HCT116 (cell line): Measurements from ENCODE around the gene TBC1D2. TPM values are rescaled to one million over a fixed set of nuclear protein-coding genes. Genes with fewer than 3 reads are reported as not detected.

Experiments
- ATAC-seq: fragments of 200-7000 bp; cut with Tn5 transposase; 2 replicates; pipeline ENCODE4 v1.9.1; 2020; ENCODE audit warnings: mild to moderate bottlenecking, moderate library complexity
- BruUV-seq: library from RNA; stranded (reverse); fragments of 400-500 nt; replicated peaks from 2 replicates; lab custom pipeline; 2021; lab: Mats Ljungman, UMichigan
- CTCF ChIA-PET: fragments of 300-600 bp; sonication (Branson Sonifier 250); formaldehyde crosslinking; loops from one replicate; lab custom pipeline; 2021; ENCODE audit warnings: antibody characterized with exemption; lab: Charles Lee
- POLR2A ChIA-PET: fragments of 300-600, 350-600 bp; sonication (Branson Sonifier 250); formaldehyde crosslinking; loops from one replicate; lab custom pipeline; 2021; ENCODE audit warnings: antibody characterized with exemption; lab: Charles Lee
- RAD21 ChIA-PET, 2 experiments: fragments of 300-600 bp; sonication (Branson Sonifier 250); formaldehyde crosslinking; loops; one replicate each; lab custom pipeline; 2023; ENCODE audit warnings: low total read pairs in 2 of 2; ENCODE audit not compliant: uncharacterized antibody in 2 of 2, unreplicated experiment in 2 of 2, low non-redundant PET in 1 of 2; lab: Charles Lee
- DNase-seq: peaks from one replicate; pipeline ENCODE4 v3.0.0-alpha.2; 2010; ENCODE audit warnings: low read depth, low spot score
- H2AFZ ChIP-seq: fragments of 200-600 bp; shearing (Covaris generic), sonication (generic); 2 replicates; pipeline ENCODE4 v1.6.1; 2017; ENCODE audit warnings: low read depth, mixed run types, mixed read lengths, antibody characterized with exemption, low read length; ENCODE audit not compliant: poor library complexity, severe bottlenecking
- H3K27ac ChIP-seq: 2 replicates; pipeline ENCODE4 v1.5.1; 2012; ENCODE audit warnings: low read depth, low read length
- H3K27me3 ChIP-seq: fragments of 200-600 bp; sonication (generic); 2 replicates; pipeline ENCODE4 v1.6.1; 2016; ENCODE audit warnings: mixed run types, low read length, mixed read lengths; ENCODE audit not compliant: insufficient read depth
- H3K36me3 ChIP-seq, 2 experiments: fragments of 200-500 bp in 1 of 2; fragments of 200-600 bp in 1 of 2; sonication (Bioruptor generic) in 1 of 2; sonication (generic) in 1 of 2; 2 replicates each; pipeline versions ENCODE4 v1.5.1 to v1.6.1; 2014 to 2016; ENCODE audit warnings: low read length in 2 of 2, inconsistent platforms in 1 of 2, mixed read lengths in 1 of 2, mixed run types in 1 of 2; ENCODE audit not compliant: insufficient read depth in 2 of 2, control insufficient read depth in 1 of 2
- H3K4me1 ChIP-seq, 2 experiments: fragments of 200-600 bp in 1 of 2; sonication (generic) in 1 of 2; 2 replicates each; pipeline versions ENCODE4 v1.5.1 to v1.6.1; 2012 to 2017; ENCODE audit warnings: low read length in 2 of 2, inconsistent platforms in 1 of 2, mild to moderate bottlenecking in 1 of 2, mixed read lengths in 1 of 2, mixed run types in 1 of 2, moderate library complexity in 1 of 2; ENCODE audit not compliant: insufficient read depth in 2 of 2, control insufficient read depth in 1 of 2
- H3K4me2 ChIP-seq: fragments of 200-600 bp; sonication (generic); 2 replicates; pipeline ENCODE4 v1.6.1; 2017; ENCODE audit warnings: mixed run types, low read length, mixed read lengths
- H3K4me3 ChIP-seq, 2 experiments: fragments of 200-600 bp in 1 of 2; sonication (generic) in 1 of 2; replicated peaks in 1 of 2; 2 replicates each; pipeline ENCODE4 v1.5.1; 2011 to 2016; ENCODE audit warnings: low read length in 2 of 2, control low read depth in 1 of 2, low read depth in 1 of 2, mild to moderate bottlenecking in 1 of 2, mixed read lengths in 1 of 2, mixed run types in 1 of 2
- H3K79me2 ChIP-seq: fragments of 200-600 bp; sonication (generic); 2 replicates; pipeline ENCODE4 v1.6.1; 2017; ENCODE audit warnings: mild to moderate bottlenecking, mixed run types, low read length, moderate library complexity, mixed read lengths; ENCODE audit not compliant: insufficient read depth
- H3K9ac ChIP-seq: fragments of 200-600 bp; sonication (generic); 2 replicates; pipeline ENCODE4 v1.6.1; 2016; ENCODE audit warnings: low read length, mixed read lengths
- H3K9me2 ChIP-seq: fragments of 200-600 bp; sonication (generic), shearing (Covaris generic); 2 replicates; pipeline ENCODE4 v1.6.1; 2017; ENCODE audit warnings: mixed run types, mild to moderate bottlenecking, moderate library complexity; ENCODE audit not compliant: insufficient read depth
- H3K9me3 ChIP-seq, 2 experiments: fragments of 200-500 bp in 1 of 2; fragments of 200-600 bp in 1 of 2; sonication (Bioruptor generic) in 1 of 2; sonication (generic) in 1 of 2; 2 replicates each; pipeline ENCODE4 v1.6.1; 2014 to 2017; ENCODE audit warnings: low read length in 2 of 2, mixed read lengths in 2 of 2, inconsistent platforms in 1 of 2, low read depth in 1 of 2, mild to moderate bottlenecking in 1 of 2, mixed run types in 1 of 2, moderate library complexity in 1 of 2; ENCODE audit not compliant: control insufficient read depth in 1 of 2, insufficient read depth in 1 of 2
- H4K20me1 ChIP-seq: fragments of 200-600 bp; sonication (generic), shearing (Covaris generic); 2 replicates; pipeline ENCODE4 v1.6.1; 2017; ENCODE audit warnings: mixed run types, mild to moderate bottlenecking, moderate library complexity; ENCODE audit not compliant: insufficient read depth
- CBX3 ChIP-seq: IDR thresholded peaks from 2 replicates; pipeline ENCODE4 v1.6.1; 2012; ENCODE audit warnings: low read depth
- CEBPB ChIP-seq: IDR thresholded peaks from 2 replicates; pipeline ENCODE4 v1.6.1; 2012; ENCODE audit warnings: low read depth
- EGR1 ChIP-seq: IDR thresholded peaks from 2 replicates; pipeline ENCODE4 v1.6.1; 2012; ENCODE audit warnings: low read depth
- ELF1 ChIP-seq: IDR thresholded peaks from 2 replicates; pipeline ENCODE4 v1.6.1; 2012; ENCODE audit warnings: low read depth, borderline replicate concordance
- EZH2 ChIP-seq: fragments of 200-600 bp; sonication (generic); IDR thresholded peaks from 2 replicates; pipeline ENCODE4 v1.6.1; 2017; ENCODE audit warnings: antibody characterized with exemption, mixed run types
- EZH2phosphoT487 ChIP-seq: fragments of 200-600 bp; IDR thresholded peaks from 2 replicates; pipeline ENCODE4 v1.6.1; 2018; ENCODE audit warnings: antibody characterized with exemption, borderline replicate concordance
- FOSL1 ChIP-seq: IDR thresholded peaks from 2 replicates; pipeline ENCODE4 v1.6.1; 2012; ENCODE audit warnings: low read depth
- JUND ChIP-seq: IDR thresholded peaks from 2 replicates; pipeline ENCODE4 v1.6.1; 2012
- POLR2A ChIP-seq: IDR thresholded peaks from 2 replicates; pipeline ENCODE4 v1.7.0; 2011; ENCODE audit warnings: borderline replicate concordance; ENCODE audit not compliant: insufficient read depth, insufficient read length; ENCODE audit errors: extremely low read depth
- POLR2AphosphoS5 ChIP-seq: IDR thresholded peaks from 2 replicates; pipeline ENCODE4 v1.6.1; 2011; ENCODE audit warnings: mild to moderate bottlenecking, low read depth, low read length, moderate library complexity
- SIN3A ChIP-seq: IDR thresholded peaks from 2 replicates; pipeline ENCODE4 v1.6.1; 2012; ENCODE audit warnings: low read depth
- SP1 ChIP-seq: IDR thresholded peaks from 2 replicates; pipeline ENCODE4 v1.6.1; 2012; ENCODE audit warnings: low read depth
- SRF ChIP-seq: IDR thresholded peaks from 2 replicates; pipeline ENCODE4 v1.6.1; 2012; ENCODE audit warnings: low read depth
- TCF7L2 ChIP-seq: IDR thresholded peaks from 2 replicates; pipeline ENCODE4 v1.7.0; 2011; ENCODE audit warnings: borderline replicate concordance, inconsistent platforms; ENCODE audit not compliant: insufficient read depth, insufficient read length; ENCODE audit errors: extremely low read depth
- ZFX ChIP-seq: fragments of 450-650 bp; IDR thresholded peaks from 2 replicates; pipeline ENCODE4 v1.6.1; 2017
- ZNF274 ChIP-seq: fragments of 200-500 bp; sonication (Bioruptor generic); IDR thresholded peaks from 2 replicates; pipeline ENCODE4 v1.6.1; 2014; ENCODE audit warnings: mild to moderate bottlenecking, low read depth, low read length, inconsistent platforms
- intact Hi-C: fragments of 100-400 bp; cut with micrococcal nuclease; formaldehyde crosslinking; loops from 2 replicates; pipeline ENCODE4 v1.10.0; 2022
- total RNA-seq: library from RNA; stranded (reverse); gene quantifications from one replicate; pipeline ENCODE4 v1.2.1, GENCODE V29; 2021; ENCODE audit not compliant: unreplicated experiment
- TF ChIP-seq, protein P1 (sequence below): IDR thresholded peaks from 2 replicates; pipeline ENCODE4 v1.6.1; 2011; ENCODE audit warnings: mild to moderate bottlenecking, low read length, moderate library complexity; ENCODE audit not compliant: insufficient replicate concordance; ENCODE audit errors: extremely low read depth
- TF ChIP-seq, protein P2 (sequence below): IDR thresholded peaks from 2 replicates; pipeline ENCODE4 v1.6.1; 2012

TBC1D2 gene
- total RNA-seq, 1 experiment from 2014 or later, result 9.8 TPM

GRCh38 chr9:98300611-98301010, 45.2 kb upstream of the TBC1D2 start:
- ATAC-seq, result no peak
- H3K9ac ChIP-seq, result no peak overlapping the region
- H3K9me2 ChIP-seq, result no peaks in the 10 kb centered on the region
- H3K4me1 ChIP-seq, result no peaks in the 10 kb centered on the region
- H4K20me1 ChIP-seq, result no peaks in the 10 kb centered on the region
- H3K27me3 ChIP-seq, result no peaks in the 10 kb centered on the region
- BruUV-seq, result no TSS peak
- CTCF ChIA-PET, result no interaction called here
- H3K4me3 ChIP-seq, result no peak overlapping the region
- RAD21 ChIA-PET, result no interaction called here
- no peak overlapping the region for H2AFZ ChIP-seq
- H3K36me3 ChIP-seq, result no peaks in the 10 kb centered on the region
- TF ChIP-seq SRF, result no peak
- no peak for TF ChIP-seq FOSL1
- TF ChIP-seq ZNF274, result no peak
- TF ChIP-seq POLR2AphosphoS5, result no peak
- TF ChIP-seq ELF1, result no peak
- no peak for TF ChIP-seq SIN3A
- TF ChIP-seq ZFX, result no peak
- no peak for TF ChIP-seq POLR2A
- TF ChIP-seq EZH2phosphoT487, result no peak
- TF ChIP-seq CEBPB, result no peak
- TF ChIP-seq, protein P1, sequence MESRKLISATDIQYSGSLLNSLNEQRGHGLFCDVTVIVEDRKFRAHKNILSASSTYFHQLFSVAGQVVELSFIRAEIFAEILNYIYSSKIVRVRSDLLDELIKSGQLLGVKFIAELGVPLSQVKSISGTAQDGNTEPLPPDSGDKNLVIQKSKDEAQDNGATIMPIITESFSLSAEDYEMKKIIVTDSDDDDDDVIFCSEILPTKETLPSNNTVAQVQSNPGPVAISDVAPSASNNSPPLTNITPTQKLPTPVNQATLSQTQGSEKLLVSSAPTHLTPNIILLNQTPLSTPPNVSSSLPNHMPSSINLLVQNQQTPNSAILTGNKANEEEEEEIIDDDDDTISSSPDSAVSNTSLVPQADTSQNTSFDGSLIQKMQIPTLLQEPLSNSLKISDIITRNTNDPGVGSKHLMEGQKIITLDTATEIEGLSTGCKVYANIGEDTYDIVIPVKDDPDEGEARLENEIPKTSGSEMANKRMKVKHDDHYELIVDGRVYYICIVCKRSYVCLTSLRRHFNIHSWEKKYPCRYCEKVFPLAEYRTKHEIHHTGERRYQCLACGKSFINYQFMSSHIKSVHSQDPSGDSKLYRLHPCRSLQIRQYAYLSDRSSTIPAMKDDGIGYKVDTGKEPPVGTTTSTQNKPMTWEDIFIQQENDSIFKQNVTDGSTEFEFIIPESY, result no peak
- TF ChIP-seq, protein P2, sequence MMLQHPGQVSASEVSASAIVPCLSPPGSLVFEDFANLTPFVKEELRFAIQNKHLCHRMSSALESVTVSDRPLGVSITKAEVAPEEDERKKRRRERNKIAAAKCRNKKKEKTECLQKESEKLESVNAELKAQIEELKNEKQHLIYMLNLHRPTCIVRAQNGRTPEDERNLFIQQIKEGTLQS, result no peak
- TF ChIP-seq EZH2, result no peak
- TF ChIP-seq TCF7L2, result no peak
- no peak for TF ChIP-seq SP1
- no peak for TF ChIP-seq EGR1
- TF ChIP-seq CBX3, result no peak
- no peak for TF ChIP-seq JUND
- no peak for DNase-seq
- intact Hi-C loops, result loop anchor here (5.0 kb wide), 1 partner anchor 847 kb away; no protein-coding TSS in a partner anchor
- H3K4me2 ChIP-seq, result no peak overlapping the region
- POLR2A ChIA-PET, result no interaction called here
- no peaks in the 10 kb centered on the region for H3K79me2 ChIP-seq
- H3K27ac ChIP-seq, result no peak overlapping the region
- no peaks in the 10 kb centered on the region for H3K9me3 ChIP-seq
